ENCODE measurements around the gene MAGEA1. TPM values are rescaled to one million over a fixed set of nuclear protein-coding genes. Genes with fewer than 3 reads are reported as not detected.
"Not testable (repeated sequence)": the region's sequence is repeated elsewhere in the genome, so short reads cannot be mapped to it uniquely, and the experiment has no call there.

Gene MAGEA1, protein sequence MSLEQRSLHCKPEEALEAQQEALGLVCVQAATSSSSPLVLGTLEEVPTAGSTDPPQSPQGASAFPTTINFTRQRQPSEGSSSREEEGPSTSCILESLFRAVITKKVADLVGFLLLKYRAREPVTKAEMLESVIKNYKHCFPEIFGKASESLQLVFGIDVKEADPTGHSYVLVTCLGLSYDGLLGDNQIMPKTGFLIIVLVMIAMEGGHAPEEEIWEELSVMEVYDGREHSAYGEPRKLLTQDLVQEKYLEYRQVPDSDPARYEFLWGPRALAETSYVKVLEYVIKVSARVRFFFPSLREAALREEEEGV
- not detected for polyA plus RNA-seq
- long read RNA-seq, donor 1 = 0 reads
- long read RNA-seq, donor 2 = 0 reads
- long read RNA-seq, donor 3 = 0 reads
- long read RNA-seq, donor 4 = 0 reads
- long read RNA-seq, donor 5 = 0 reads
- long read RNA-seq, donor 6 = 0 reads
- long read RNA-seq, donor 7 = 0 reads
- long read RNA-seq, donor 8 = 0 reads
- long read RNA-seq, donor 9 = 0 reads
- long read RNA-seq, donor 10 = 0 reads

DNA sequence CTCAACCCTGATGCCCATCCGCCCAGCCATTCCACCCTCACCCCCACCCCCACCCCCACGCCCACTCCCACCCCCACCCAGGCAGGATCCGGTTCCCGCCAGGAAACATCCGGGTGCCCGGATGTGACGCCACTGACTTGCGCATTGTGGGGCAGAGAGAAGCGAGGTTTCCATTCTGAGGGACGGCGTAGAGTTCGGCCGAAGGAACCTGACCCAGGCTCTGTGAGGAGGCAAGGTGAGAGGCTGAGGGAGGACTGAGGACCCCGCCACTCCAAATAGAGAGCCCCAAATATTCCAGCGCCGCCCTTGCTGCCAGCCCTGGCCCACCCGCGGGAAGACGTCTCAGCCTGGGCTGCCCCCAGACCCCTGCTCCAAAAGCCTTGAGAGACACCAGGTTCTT lies at the start of gene MAGEA1:
Gene MAGEA1 (plus strand): TSS at position 154 of the 400 bp plus-strand sequence. CDS start 3,106 bp downstream, outside the sequence.
- H3K27me3 ChIP-seq (ENCODE audit: control insufficient read depth in 3 of 3, insufficient read depth in 3 of 3, low read length in 3 of 3) = no peaks in the 10 kb centered on the region
- H3K4me3 ChIP-seq (ENCODE audit: low read depth in 1 of 3, low read length in 3 of 3) = no peak within 1 kb of the TSS
- no peak for FAIRE-seq
- no peak for DNase-seq
- no peaks in the 10 kb centered on the region for H3K36me3 ChIP-seq (ENCODE audit: control insufficient read depth in 3 of 3, insufficient read depth in 2 of 3, low read depth in 1 of 3, low read length in 3 of 3)
- no peak within 1 kb of the TSS for H3K27ac ChIP-seq (ENCODE audit: low read depth in 1 of 3, low read length in 2 of 3)
- H3K9me3 ChIP-seq (ENCODE audit: control insufficient read depth in 2 of 2, insufficient read depth in 1 of 2, low read depth in 1 of 2, low read length in 1 of 2) = no peaks in the 10 kb centered on the region
- WGBS, 3 donors = 92 to 98% (median 96%) methylated on average over 12 to 17 of the region's 19 CpGs
- no peaks in the 10 kb centered on the region for H3K4me1 ChIP-seq (ENCODE audit: control insufficient read depth in 3 of 3, insufficient read depth in 2 of 3, low read depth in 1 of 3, low read length in 2 of 3)

DNA sequence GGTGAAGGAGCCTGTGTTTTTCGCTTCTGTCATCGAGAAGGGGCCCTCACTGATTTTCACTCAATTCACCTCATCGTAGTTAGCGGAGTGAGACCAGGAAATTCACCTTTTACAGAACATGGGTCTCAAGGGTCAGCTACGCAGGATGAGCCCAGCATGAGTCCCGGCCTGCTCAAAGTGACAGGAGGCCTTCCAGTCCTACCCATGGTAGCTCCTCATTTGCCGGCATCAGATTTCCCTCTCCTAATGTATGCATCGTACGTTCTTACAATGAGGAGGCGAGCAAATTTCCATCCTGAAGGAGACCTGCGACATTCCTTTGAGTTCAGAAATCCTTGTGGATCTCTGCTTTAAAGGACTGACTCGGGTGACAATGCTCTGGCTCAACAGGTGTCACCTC lies 46.2 kb upstream of the MAGEA1 start:
- H3K27me3 ChIP-seq (ENCODE audit: control insufficient read depth in 3 of 3, insufficient read depth in 3 of 3, low read length in 3 of 3); FAIRE-seq: not testable (repeated sequence)

DNA sequence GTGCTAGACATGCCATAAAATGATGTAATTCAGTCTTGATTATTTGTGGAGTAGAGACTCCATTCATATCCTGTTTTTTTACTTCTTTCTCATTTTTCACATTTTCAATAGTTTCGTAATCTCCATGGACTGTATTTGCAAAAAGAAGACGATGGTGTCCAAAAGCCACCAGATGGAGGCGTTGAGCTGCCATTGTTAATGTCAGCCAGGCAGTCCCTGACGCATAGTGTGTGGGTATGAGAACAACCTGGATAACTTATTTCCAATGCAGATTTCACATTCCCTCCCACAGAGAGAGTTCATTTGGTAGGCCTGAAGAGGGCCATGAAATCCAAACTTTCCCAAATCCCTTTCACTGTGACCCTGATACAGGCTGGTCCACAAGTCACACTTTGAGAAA lies 40.0 kb upstream of the MAGEA1 start:
- not testable (repeated sequence) for DNase-seq; H3K4me1 ChIP-seq (ENCODE audit: control insufficient read depth in 3 of 3, insufficient read depth in 2 of 3, low read depth in 1 of 3, low read length in 2 of 3); H3K27ac ChIP-seq (ENCODE audit: low read depth in 1 of 3, low read length in 2 of 3); H3K36me3 ChIP-seq (ENCODE audit: control insufficient read depth in 3 of 3, insufficient read depth in 2 of 3, low read depth in 1 of 3, low read length in 3 of 3); H3K9me3 ChIP-seq (ENCODE audit: control insufficient read depth in 2 of 2, insufficient read depth in 1 of 2, low read depth in 1 of 2, low read length in 1 of 2); FAIRE-seq; H3K4me3 ChIP-seq (ENCODE audit: low read depth in 1 of 3, low read length in 3 of 3); H3K27me3 ChIP-seq (ENCODE audit: control insufficient read depth in 3 of 3, insufficient read depth in 3 of 3, low read length in 3 of 3)
- no CpG with 5 or more reads among the region's 4 CpGs for WGBS, 3 donors

More for the DNA sequence above, 46.2 kb upstream of the MAGEA1 start:
- H3K36me3 ChIP-seq (ENCODE audit: control insufficient read depth in 3 of 3, insufficient read depth in 2 of 3, low read depth in 1 of 3, low read length in 3 of 3); H3K4me1 ChIP-seq (ENCODE audit: control insufficient read depth in 3 of 3, insufficient read depth in 2 of 3, low read depth in 1 of 3, low read length in 2 of 3); H3K9me3 ChIP-seq (ENCODE audit: control insufficient read depth in 2 of 2, insufficient read depth in 1 of 2, low read depth in 1 of 2, low read length in 1 of 2); DNase-seq; H3K27ac ChIP-seq (ENCODE audit: low read depth in 1 of 3, low read length in 2 of 3); H3K4me3 ChIP-seq (ENCODE audit: low read depth in 1 of 3, low read length in 3 of 3): not testable (repeated sequence)
- no CpG with 5 or more reads among the region's 12 CpGs for WGBS, 3 donors

DNA sequence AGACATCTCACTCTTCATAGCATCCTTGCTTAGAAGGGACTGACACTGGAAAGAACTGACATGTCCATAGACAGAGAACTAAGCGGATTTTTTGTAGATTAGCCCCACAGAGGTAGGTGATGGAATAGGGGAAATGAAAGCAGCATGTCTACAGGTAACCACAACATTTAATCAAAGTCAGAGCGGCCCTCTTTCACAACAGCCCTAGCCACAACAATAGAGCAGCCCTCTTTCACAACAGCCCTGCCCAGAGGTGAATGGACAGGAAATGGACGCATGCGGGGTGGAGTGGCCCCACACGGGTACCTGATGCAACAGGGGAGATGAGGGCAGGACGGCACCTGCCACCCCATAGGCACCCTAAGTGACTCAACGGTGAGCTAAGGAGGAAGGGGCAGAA lies 32.8 kb upstream of the MAGEA1 start:
- not testable (repeated sequence) for FAIRE-seq; H3K9me3 ChIP-seq (ENCODE audit: control insufficient read depth in 2 of 2, insufficient read depth in 1 of 2, low read depth in 1 of 2, low read length in 1 of 2); DNase-seq; H3K27ac ChIP-seq (ENCODE audit: low read depth in 1 of 3, low read length in 2 of 3); H3K36me3 ChIP-seq (ENCODE audit: control insufficient read depth in 3 of 3, insufficient read depth in 2 of 3, low read depth in 1 of 3, low read length in 3 of 3); H3K27me3 ChIP-seq (ENCODE audit: control insufficient read depth in 3 of 3, insufficient read depth in 3 of 3, low read length in 3 of 3); H3K4me1 ChIP-seq (ENCODE audit: control insufficient read depth in 3 of 3, insufficient read depth in 2 of 3, low read depth in 1 of 3, low read length in 2 of 3); H3K4me3 ChIP-seq (ENCODE audit: low read depth in 1 of 3, low read length in 3 of 3)
- 57 to 75% (median 68%) methylated on average over 1 of the region's 7 CpGs for WGBS, 3 donors

DNA sequence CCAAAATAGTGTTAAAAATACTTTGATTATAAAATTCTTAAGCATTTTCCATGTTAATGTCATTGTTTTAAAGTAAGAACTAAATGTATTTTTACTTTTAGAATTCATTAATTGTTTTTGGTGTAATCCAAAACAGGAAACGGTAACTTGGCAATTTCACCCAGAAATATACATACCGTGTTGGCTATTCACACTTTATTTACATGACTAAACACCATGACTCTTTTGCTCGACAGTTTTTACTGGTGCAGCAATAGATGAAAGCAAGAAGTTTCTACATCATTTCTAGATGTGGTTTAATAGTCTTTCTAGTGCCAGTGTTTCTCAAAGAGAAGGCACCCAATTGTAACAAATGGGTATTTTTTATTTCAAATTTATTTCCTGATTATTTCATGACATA lies 25.6 kb upstream of the MAGEA1 start:
- 53 to 69% (median 53%) methylated on average over 3 of the region's 3 CpGs for WGBS, 3 donors
- H3K4me3 ChIP-seq (ENCODE audit: low read depth in 1 of 3, low read length in 3 of 3) = no peak overlapping the region

DNA sequence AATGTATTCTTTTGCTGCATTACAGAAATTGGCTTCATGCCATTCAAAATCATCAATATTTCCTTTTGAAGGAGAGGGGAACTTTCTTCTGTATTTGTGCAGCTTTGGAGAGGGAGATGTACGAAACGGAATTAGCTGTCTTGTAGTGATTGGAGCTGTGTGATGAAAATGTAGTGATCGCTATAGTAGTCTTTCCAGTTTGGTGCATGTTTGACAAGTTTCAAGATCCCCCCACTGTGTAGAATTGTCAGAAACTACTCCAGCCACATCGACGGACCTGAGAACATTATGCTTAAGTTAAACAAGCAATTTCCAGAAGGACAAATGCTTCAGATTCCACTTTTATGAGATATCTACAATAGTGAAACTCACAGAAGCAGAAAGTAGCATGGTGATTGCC lies 21.6 kb upstream of the MAGEA1 start:
- Histone ChIP-seq H3K27me3 (ENCODE audit: control insufficient read depth in 3 of 3, insufficient read depth in 3 of 3, low read length in 3 of 3) (no peaks in the 10 kb centered on the region), H3K9me3 (ENCODE audit: control insufficient read depth in 2 of 2, insufficient read depth in 1 of 2, low read depth in 1 of 2, low read length in 1 of 2) (no peaks in the 10 kb centered on the region), H3K27ac (ENCODE audit: low read depth in 1 of 3, low read length in 2 of 3) (no peak overlapping the region), H3K4me3 (ENCODE audit: low read depth in 1 of 3, low read length in 3 of 3) (no peak overlapping the region), H3K4me1 (ENCODE audit: control insufficient read depth in 3 of 3, insufficient read depth in 2 of 3, low read depth in 1 of 3, low read length in 2 of 3) (no peaks in the 10 kb centered on the region), H3K36me3 (ENCODE audit: control insufficient read depth in 3 of 3, insufficient read depth in 2 of 3, low read depth in 1 of 3, low read length in 3 of 3) (no peaks in the 10 kb centered on the region)
- no peak for DNase-seq
- no peak for FAIRE-seq
- WGBS, 3 donors = 61 to 80% (median 71%) methylated on average over 5 of the region's 5 CpGs

More for the DNA sequence above, 25.6 kb upstream of the MAGEA1 start:
- FAIRE-seq = no peak
- H3K4me1 ChIP-seq (ENCODE audit: control insufficient read depth in 3 of 3, insufficient read depth in 2 of 3, low read depth in 1 of 3, low read length in 2 of 3) = no peaks in the 10 kb centered on the region
- H3K36me3 ChIP-seq (ENCODE audit: control insufficient read depth in 3 of 3, insufficient read depth in 2 of 3, low read depth in 1 of 3, low read length in 3 of 3) = no peaks in the 10 kb centered on the region
- H3K27me3 ChIP-seq (ENCODE audit: control insufficient read depth in 3 of 3, insufficient read depth in 3 of 3, low read length in 3 of 3) = no peaks in the 10 kb centered on the region
- DNase-seq = no peak
- H3K9me3 ChIP-seq (ENCODE audit: control insufficient read depth in 2 of 2, insufficient read depth in 1 of 2, low read depth in 1 of 2, low read length in 1 of 2) = no peaks in the 10 kb centered on the region
- no peak overlapping the region for H3K27ac ChIP-seq (ENCODE audit: low read depth in 1 of 3, low read length in 2 of 3)

DNA sequence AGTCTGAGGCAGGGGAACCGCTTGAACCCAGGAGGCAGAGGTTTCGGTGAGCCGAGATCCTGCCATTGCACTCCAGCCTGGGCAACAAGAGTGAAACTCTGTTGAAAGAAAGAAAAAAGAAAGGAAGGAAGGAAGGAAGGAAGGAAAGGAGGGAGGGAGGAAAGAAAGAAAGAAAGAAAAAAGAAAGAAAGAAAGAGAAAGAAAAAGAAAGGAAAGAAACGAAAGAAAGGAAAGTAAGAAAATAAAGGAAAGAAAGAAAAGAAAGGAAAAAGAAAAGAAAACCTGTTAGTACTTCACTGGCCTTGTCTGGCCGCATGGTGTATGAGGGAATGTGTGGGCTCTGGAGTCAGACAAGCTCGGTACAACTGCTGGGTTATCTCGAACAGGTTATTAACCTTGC lies 20.8 kb upstream of the MAGEA1 start:
- no peak overlapping the region for H3K27ac ChIP-seq (ENCODE audit: low read depth in 1 of 3, low read length in 2 of 3)
- DNase-seq (no peak), FAIRE-seq (no peak)
- H3K27me3 ChIP-seq (ENCODE audit: control insufficient read depth in 3 of 3, insufficient read depth in 3 of 3, low read length in 3 of 3) = no peaks in the 10 kb centered on the region
- no peak overlapping the region for H3K4me3 ChIP-seq (ENCODE audit: low read depth in 1 of 3, low read length in 3 of 3)
- H3K9me3 ChIP-seq (ENCODE audit: control insufficient read depth in 2 of 2, insufficient read depth in 1 of 2, low read depth in 1 of 2, low read length in 1 of 2) = no peaks in the 10 kb centered on the region
- 90 to 92% (median 92%) methylated on average over 7 of the region's 7 CpGs for WGBS, 3 donors
- H3K4me1 ChIP-seq (ENCODE audit: control insufficient read depth in 3 of 3, insufficient read depth in 2 of 3, low read depth in 1 of 3, low read length in 2 of 3) = no peaks in the 10 kb centered on the region
- H3K36me3 ChIP-seq (ENCODE audit: control insufficient read depth in 3 of 3, insufficient read depth in 2 of 3, low read depth in 1 of 3, low read length in 3 of 3) = no peaks in the 10 kb centered on the region

DNA sequence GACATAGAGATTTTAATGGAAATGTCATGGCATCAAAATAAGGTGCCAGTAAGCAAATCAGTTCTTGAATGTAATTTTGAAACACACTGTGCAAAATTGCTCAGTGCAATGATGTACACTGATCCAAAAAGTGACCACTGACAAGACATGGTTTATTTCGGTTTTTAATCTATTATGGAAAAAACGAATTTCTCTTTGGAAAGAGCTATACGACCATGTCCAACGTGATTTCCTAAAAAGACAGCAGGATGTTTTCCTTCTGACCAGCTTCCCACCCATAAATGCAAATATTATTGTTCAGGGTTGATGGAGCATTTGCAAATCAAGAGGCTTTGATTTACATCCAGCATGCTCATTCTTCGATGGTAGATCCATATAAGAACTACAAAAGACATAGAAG lies 17.1 kb upstream of the MAGEA1 start:
- DNase-seq (no peak), FAIRE-seq (no peak)
- no peaks in the 10 kb centered on the region for H3K27me3 ChIP-seq (ENCODE audit: control insufficient read depth in 3 of 3, insufficient read depth in 3 of 3, low read length in 3 of 3)
- 39 to 61% (median 56%) methylated on average over 5 of the region's 5 CpGs for WGBS, 3 donors
- H3K27ac ChIP-seq (ENCODE audit: low read depth in 1 of 3, low read length in 2 of 3) = no peak overlapping the region
- H3K36me3 ChIP-seq (ENCODE audit: control insufficient read depth in 3 of 3, insufficient read depth in 2 of 3, low read depth in 1 of 3, low read length in 3 of 3) = no peaks in the 10 kb centered on the region
- H3K4me3 ChIP-seq (ENCODE audit: low read depth in 1 of 3, low read length in 3 of 3) = no peak overlapping the region
- no peaks in the 10 kb centered on the region for H3K9me3 ChIP-seq (ENCODE audit: control insufficient read depth in 2 of 2, insufficient read depth in 1 of 2, low read depth in 1 of 2, low read length in 1 of 2)
- no peaks in the 10 kb centered on the region for H3K4me1 ChIP-seq (ENCODE audit: control insufficient read depth in 3 of 3, insufficient read depth in 2 of 3, low read depth in 1 of 3, low read length in 2 of 3)

DNA sequence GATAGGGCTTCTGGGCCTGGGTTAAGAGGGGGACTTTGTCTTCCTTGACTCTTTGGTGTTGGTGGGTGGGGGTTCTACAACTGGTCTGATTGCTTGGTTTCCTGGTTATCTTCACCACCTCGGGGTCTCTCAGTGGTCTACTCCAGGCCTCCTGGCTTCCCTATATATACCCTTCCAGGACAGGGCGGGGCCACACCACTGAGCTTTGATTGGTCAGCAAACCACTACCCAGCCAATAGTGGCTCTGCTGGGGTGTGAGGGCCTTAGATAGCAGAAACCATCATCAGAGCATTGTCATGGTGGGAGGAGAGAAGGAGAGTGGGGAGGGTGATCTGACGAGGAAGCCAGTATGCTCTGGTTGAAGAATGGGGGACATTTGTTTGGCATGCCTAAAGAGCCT lies 14.4 kb upstream of the MAGEA1 start:
- no peak for DNase-seq
- H3K27ac ChIP-seq (ENCODE audit: low read depth in 1 of 3, low read length in 2 of 3) = no peak overlapping the region
- FAIRE-seq = no peak
- whole genome bisulfite sequencing, 3 donors = 70 to 81% (median 76%) methylated on average over 3 of the region's 3 CpGs
- no peaks in the 10 kb centered on the region for H3K36me3 ChIP-seq (ENCODE audit: control insufficient read depth in 3 of 3, insufficient read depth in 2 of 3, low read depth in 1 of 3, low read length in 3 of 3)
- H3K4me1 ChIP-seq (ENCODE audit: control insufficient read depth in 3 of 3, insufficient read depth in 2 of 3, low read depth in 1 of 3, low read length in 2 of 3) = no peaks in the 10 kb centered on the region
- H3K4me3 ChIP-seq (ENCODE audit: low read depth in 1 of 3, low read length in 3 of 3) = no peak overlapping the region
- H3K27me3 ChIP-seq (ENCODE audit: control insufficient read depth in 3 of 3, insufficient read depth in 3 of 3, low read length in 3 of 3) = no peaks in the 10 kb centered on the region
- no peaks in the 10 kb centered on the region for H3K9me3 ChIP-seq (ENCODE audit: control insufficient read depth in 2 of 2, insufficient read depth in 1 of 2, low read depth in 1 of 2, low read length in 1 of 2)
